ENCODE results near the gene CDKAL1.
"Not testable (repeated sequence)": the region's sequence is repeated elsewhere in the genome, so short reads cannot be mapped to it uniquely, and the experiment has no call there.

DNA sequence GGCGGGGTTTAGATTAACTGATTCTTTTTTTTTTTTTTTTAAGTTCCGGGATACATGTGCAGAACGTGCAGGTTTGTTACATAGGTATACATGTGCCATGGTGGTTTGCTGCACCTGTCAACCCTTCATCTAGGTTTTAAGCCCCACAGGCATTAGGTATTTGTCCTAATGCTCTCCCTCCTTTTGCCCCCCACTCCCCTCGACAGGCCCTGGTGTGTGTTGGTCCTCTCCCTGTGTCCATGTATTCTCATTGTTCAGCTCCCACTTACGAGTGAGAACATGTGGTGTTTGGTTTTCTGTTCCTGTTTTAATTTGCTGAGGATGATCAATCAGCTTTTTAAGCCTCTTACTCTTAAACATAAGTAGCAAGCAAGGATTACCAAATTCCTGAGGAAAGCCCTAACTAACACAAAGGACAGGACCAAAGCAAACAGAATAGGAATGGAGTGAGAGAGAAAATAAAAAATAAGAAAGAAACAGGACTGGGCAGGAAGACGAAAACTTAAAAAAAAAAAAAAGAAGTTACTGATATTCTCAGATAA lies 558.0 kb downstream of the CDKAL1 start:
- TF ChIP-seq ZNF274 (IDR thresholded peaks at IDR 0.05; ENCODE audit: low read depth, low read length); YY1 (IDR thresholded peaks at IDR 0.05; ENCODE audit: insufficient read depth, insufficient read length): not testable (repeated sequence)
